MM.1S (cell line): ENCODE data around the gene MMP24.

Experiments used
- CTCF ChIP-seq: fragments of 300-600 bp; sonication (generic); IDR thresholded peaks from 2 replicates; pipeline ENCODE4 v1.5.1; 2016; ENCODE audit warnings: antibody characterized with exemption, low read length, mixed read lengths
- EZH2 ChIP-seq: fragments of 300-600 bp; sonication (generic); optimal IDR thresholded peaks from 2 replicates; pipeline ENCODE3; 2017; ENCODE audit warnings: low read depth, mild to moderate bottlenecking, antibody characterized with exemption, low read length, mixed read lengths

DNA sequence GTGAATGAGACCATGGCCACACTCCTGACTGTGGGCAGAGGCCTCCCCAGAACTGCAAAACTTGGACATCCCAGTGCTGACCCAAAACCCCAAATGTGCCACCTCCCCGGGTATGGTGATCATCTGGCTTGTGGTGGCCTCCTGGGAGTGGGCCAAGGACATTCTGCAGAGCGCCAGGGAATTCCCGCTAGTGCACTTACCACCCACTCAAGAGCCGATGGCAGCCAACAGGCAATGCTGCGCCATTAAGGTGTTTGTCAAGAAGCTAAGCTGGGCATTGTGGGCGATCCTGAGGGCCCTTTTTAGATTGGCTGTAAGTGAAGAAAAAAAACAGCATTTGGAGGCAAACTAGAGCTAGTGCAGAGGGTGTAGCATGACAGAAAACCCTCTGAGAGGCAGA, 9.4 kb downstream of the MMP24 start:
- TF ChIP-seq CTCF: no peak
- no peak for TF ChIP-seq EZH2
